NCI-H1436 (cell line): Measurements from ENCODE around the gene SLC44A5.
"Not testable (repeated sequence)": the region's sequence is repeated elsewhere in the genome, so short reads cannot be mapped to it uniquely, and the experiment has no call there.

Experiments
- DNase-seq: peaks from one replicate; lab custom pipeline; 2025; lab: John Stamatoyannopoulos, UW

SLC44A5 gene

DNA sequence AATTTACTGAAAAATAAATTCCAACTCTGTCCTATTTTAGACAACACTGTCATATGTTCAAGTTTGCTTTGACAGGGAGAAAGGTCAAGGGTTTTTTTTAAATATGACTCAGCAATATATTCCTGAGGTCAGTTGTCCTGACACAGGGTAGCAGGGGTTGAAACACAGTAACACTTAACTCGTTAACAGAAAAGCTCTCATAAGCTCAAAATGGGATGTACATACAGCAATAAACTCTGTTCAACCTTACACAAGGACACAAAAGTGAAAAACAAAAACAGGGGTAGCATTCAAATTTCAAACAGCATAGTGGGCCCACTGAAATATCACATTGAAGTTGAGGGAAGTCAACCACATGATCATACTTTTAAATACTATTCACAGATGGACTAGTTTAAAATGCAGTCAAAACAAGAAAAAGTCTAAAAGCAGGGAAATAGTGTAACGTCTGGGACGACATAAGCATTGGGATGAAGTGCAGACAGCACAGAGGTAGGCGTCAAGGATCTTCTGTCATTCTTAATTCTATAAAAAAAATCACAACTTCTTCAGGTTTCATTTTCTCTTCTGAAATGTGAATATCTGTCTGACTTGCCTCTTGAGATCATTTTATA lies 89.9 kb downstream of the SLC44A5 start:
- no peak for DNase-seq

DNA sequence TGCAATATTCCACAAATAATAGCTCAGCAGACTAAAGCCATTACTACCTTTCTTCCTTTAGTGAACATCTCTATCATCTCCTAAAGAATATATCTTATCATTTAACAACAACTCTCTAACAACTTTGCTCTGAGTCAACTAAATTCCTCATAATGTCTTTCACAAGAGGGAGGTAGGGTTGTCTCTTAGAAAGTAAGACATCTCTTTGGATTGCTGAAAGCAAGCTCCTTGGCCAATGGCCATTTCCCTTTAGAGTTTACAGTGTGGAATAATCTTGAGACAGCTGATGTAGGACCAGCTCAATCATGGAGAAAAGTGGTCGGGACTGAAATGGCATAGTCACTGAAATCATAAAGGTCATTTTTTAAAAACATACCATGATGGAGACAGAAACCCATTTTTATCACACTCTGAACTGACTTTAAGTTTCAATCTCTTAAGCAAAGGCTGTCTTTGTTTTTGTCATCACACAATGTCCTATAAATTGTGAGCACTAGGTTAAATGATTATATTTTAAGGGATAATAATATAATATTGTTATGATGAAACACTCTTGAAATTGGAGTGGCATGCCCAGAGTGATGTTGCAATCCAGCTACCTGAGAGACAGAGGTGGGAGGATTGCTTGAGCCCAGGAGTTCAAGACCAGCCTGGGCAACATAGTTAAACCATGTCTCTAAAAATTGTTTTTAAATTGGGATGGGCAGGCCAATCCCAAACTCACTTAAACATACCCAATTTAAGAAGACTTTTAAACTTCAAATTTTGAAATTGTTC lies 91.1 kb downstream of the SLC44A5 start:
- no peak for DNase-seq

DNA sequence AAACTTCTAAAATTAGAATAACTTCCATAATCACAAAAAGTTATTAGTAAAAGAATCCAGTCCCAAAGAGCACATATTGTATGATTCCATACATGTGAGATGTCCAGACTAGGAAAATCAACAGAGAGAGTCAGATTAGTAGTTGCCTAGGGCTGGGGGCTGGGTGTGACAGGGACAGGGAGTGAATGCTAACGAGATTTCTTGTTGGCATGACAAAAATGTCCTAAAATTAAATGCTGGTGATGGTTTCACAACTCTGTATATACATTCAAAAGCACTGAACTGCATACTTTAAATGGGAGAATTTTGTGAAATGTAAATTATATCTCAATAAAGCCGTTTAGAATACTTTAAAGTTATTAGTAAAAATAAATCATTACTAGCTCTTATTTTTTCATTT lies 92.2 kb downstream of the SLC44A5 start:
- no peak for DNase-seq

DNA sequence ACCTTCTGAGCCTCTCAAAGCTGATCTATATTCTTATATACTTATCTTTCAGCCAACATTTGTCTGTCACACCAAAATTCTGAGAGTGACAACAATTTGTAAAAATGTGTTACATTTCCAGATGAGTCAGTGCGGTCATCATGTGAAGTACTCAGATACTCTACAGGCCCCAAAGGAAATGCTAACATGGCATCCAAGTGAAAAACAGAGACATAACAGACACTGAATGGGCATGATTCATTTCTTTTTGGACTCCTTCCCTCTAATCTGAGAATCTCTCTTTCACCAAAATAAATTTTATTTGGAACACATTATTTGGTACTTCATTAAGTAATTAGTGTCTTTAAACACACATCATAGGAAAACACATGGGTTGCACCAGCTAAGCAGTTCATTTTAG lies 96.6 kb downstream of the SLC44A5 start:
- no peak for DNase-seq

DNA sequence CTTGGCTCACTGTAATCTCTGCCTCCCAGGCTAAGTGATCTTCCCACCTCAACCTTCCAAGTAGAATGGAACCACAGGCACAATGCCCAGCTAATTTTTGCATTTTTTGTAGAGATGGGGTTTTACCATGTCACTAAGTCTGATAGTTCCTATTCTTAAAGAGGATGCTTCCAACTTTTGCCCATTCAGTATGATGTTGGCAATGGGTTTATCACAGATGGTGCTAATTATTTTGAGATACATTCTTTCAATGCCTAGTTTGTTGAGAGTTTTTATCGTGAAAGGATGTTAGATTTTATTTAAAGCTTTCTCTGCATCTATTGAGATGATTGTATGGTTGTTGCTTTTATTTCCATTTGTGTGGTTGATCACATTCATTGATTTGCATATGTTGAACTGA lies 103.9 kb downstream of the SLC44A5 start:
- DNase-seq, result no peak

DNA sequence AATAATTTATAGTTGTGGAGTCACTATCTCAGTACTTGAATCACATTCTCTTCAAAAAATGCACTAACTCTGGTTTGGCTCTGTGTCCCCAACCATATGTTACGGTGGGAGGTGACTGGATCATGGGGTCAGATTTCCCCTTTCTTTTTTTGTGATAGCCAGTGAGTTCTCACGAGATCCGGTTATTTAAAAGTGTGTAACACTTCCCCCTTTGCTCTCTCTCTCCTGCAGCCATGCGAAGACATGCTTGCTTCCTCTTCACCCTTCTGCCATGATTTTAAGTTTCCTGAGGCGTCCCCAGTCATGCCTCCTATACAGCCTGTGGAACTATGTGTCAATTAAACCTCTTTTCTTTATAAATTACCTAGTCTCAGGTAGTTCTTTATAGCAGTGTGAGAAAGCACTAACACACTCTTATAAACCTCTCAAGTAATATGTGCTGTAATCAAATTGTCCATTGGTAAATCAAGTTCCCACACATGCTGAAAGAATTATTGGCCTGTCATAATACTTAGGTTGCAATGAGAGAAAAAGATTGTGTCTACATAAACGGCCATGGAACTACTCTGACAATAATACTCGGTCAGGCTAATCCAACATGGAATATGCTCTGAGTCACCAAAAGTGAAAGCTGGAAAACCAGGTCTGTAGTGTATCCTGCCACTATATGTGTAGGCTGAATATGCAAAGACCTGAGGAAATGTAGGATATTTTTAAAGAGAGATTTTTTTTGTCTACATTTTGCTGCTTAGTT lies 107.5 kb downstream of the SLC44A5 start:
- DNase-seq, result no peak

DNA sequence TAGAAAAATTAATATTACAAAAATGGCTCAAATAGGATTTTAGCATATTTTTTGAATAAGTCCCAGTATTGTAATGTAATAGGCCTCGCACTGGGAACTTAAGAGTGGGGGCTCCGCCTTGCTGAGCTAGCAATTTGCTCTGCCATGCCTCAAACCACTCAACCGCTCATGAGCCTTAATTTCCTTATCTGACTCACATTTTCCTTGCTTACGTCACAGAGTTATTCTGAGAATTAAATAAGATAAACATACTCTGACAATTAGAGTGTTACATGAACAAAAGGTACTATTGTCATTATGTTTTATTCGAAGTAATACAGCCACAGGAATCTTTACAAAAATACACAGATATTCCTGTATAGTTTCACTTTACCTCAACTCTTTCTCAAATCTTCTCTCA lies 108.1 kb downstream of the SLC44A5 start:
- DNase-seq, result no peak

DNA sequence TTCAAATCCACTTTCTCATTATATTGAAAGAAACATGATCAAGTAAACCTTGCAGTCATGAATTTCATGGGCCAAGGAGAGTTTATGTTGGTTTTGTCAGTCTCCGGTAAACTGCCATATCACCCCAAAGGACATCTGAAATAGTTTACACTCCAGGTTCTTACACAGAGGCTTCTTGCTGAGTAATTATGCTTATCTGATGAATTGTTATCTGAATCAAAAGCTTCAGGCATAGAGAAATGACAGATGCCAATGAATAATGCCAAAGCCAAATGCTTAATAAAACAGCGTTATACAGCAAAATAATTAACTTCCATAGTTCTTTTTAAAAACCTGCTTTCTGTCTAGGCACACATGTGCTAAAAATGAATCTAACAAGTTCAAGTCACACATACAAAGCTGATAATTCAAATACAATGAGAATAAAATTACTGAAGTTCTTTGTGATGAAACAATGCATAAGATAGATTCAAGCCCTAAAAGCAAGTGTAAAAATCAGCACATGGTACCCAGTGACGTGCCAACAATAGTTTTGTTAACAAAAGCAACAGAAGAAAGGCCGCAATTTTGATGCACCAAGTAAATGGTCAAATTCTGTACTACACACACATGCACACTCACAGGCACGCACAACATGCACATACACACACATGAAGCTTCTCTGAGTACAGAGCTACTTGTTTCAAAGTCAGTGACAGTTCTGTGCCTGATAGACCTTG lies 109.2 kb downstream of the SLC44A5 start:
- DNase-seq, result no peak

DNA sequence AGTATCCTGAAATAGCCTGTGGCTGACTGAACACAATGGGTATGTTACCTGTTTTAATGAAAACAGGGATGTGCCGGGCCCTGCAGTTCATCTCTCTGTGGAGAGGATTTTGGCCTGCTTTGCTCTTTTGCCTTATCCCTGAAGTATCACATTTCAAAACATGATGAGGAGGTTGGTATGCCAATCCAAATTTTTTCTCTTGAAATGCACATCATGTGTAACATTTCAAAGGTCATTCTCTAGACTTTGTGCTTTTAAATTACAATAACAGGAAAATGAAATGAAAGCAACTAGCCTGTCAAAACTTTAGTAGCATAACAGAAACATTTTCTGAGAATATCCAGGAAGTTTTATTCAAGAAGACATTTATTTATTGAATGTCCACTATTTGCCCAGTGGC lies 118.9 kb downstream of the SLC44A5 start:
- no peak for DNase-seq

DNA sequence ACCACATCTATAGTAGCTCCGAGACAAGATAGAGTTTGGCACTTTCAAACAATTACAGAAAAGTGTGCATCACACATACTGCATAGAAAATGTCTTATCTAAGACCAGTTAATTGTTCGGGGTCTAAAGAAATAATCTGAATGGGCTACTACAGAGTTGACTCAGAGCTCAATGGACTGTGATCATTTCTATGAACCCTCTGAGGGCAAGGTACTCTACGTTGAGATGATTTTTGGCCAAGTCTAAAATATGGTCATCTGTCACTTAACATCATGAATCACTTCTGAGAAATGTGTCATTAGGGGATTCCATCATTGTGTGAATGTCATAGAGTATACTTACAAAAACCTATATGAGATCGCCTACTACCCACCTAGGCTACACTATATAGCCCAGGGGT lies 123.5 kb downstream of the SLC44A5 start:
- DNase-seq, result no peak

DNA sequence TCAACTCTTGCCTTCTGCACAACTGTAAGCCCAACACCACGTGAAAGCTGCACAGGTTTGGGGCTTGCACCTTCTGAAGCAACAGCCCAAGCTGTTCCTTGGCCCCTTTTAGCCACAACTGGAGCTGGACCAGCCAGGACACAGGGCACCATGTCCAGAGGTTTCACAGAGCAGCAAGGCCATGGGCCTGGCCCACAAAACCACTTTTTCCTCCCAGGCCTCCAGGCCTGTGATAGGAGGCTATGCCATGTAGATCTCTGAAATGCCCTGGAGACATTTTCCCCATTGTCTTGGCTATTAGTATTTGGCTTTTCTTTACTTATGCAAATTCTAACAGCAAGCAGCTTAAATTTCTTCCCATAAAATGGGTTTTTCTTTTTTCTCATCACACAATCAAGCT lies 126.1 kb downstream of the SLC44A5 start:
- no peak for DNase-seq

DNA sequence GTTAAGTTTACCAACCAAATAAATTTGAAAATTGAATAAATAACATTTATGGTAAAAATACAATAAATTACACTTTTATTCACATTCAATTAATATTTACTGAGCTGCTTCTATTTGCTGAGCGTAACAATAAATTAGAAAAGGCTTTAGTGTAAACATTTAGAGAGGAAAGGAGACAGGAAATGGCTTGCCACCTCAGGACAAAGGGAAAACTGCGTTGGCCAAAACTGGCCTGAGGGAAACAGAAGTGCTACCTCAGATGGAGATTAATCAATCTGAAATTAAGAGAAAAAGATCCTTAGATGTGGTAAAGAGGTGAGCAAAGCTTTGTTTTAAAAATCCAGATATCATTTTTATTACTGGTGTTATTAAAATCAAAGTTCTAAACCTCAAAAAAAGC lies 128.0 kb downstream of the SLC44A5 start:
- no peak for DNase-seq

DNA sequence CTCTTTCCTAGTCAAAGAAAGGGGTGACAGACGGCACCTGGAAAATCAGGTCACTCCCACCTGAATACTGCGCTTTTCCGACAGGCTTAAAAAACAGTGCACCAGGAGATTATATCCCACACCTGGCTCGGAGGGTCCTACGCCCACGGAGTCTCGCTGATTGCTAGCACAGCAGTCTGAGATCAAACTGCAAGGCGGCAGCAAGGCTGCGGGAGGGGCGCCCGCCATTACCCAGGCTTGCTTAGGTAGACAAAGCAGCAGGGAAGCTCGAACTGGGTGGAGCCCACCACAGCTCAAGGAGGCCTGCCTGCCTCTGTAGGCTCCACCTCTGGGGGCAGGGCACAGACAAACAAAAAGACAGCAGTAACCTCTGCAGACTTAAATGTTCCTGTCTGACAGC lies 134.4 kb downstream of the SLC44A5 start:
- DNase-seq, result not testable (repeated sequence)

DNA sequence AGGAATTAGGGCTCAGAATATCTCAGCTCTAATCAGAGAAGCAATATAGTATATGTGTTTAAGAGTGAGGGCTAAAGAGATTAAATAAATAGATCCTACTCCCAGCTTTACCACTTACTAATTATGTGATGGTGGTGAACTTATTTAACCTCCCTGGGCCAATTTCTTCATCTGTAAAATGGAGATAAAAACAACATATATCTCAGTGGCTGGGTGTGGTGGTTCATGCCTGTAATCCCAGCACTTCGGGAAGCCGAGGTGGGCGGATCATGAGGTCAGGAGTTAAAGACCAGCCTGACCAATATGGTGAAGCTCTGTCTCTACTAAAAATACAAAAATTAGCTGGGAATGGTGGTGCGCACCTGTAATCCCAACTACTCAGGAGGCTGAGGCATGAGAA lies 135.2 kb downstream of the SLC44A5 start:
- no peak for DNase-seq

DNA sequence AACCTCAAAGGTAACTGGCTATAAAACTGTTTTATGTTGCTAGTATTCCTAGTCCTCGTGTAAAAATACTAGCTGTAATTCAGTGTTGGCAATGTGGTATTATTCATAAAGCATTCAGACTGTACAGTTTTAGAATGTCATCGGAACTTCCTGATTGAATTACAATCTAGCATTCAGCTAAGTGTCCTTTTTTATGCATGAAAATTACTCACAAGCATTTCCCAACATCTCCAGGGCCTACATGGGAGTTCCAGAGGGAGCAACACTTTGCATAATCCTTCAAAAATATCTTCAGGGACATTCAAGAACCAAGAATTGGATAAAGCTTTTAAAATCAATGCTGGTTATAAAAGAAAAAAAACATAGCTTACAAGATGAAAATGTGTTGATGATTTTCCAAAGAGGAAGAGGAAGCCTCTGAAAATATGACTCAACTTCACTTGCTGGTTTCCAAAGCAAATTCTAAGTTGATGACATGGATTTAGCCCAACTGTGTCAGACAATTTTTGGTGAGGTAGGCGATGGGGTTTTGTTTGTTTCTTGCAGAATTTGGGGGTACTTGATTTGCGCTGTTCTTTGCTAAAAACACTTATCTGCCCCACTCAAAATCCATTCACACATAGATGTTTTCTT lies 137.8 kb downstream of the SLC44A5 start:
- DNase-seq, result no peak

DNA sequence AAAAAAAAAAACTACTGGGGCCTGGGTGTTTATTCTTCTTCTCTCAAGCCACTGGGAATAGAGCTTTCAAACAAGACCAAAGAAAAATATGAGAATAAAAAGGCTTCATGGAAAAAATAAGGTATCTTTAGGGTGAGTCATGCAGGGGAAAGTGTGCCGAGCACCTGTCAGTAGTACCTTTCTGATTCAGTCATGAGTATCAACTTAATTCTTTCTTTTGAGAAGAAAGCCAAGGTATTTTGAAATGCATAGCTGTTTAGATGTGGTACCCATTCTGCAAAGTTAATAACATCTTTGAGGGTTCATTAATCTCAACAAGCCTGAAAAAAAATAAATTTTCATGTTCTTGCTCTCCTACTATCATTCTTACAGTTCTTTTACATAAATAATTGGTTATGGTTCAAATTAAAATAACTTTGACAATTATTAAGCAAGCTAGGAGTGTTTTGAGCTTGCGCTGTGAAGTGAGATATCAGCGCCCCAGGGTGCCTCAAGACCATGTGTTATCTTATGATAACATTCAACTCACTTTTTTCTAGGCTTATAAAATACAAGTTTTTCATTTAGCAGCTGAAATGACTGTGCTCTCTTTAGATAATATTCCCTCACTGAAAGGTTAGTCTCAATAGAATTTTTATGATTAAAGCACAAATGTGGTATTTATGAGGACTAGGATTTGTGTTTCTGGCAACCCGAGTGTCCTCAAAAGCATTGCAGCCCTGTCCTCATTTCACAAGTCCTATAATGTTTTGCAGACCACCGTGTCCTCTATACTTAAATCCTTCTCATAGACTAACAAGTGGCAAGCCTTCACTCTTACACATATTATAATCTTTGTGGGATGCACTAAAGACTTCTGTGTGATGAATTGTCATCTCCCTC lies 138.6 kb downstream of the SLC44A5 start:
- DNase-seq, result no peak

DNA sequence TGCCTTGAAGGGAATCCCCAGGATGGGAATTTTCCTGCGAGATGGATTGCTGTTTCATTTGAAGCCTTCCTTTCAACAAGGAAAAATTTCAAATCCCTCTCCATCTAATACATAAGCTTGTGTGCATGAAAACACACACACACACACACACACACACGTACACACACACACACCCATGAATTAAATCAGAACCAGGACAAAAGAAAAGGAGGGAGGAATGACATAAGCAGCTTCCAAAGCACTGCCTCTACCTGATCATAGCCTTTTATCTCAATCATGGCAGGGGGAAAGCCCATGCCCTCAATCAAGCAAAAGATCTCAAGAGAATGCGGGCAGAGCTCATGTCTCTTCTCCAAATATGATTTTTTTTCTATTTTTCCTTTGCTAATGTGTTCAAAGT lies 139.7 kb downstream of the SLC44A5 start:
- DNase-seq, result no peak

DNA sequence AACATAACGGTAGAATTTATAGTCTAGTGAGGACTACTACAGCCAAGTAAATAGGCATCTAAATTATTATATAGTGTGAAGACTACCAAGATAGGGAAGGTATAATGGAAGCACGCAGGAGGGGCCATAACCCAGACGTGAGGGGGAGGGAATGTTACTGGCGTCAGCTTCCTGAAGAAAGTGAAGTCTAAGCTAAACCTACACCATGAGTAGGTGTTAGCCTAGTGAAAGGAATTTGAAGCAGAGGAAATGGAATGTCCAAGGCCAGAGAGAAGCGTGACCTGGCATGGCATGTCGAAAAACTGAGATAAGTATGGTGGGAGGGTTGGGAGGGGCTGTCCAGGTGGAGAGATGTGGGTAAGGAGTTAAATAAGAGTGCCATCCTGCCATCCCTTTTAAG lies 140.5 kb downstream of the SLC44A5 start:
- no peak for DNase-seq

DNA sequence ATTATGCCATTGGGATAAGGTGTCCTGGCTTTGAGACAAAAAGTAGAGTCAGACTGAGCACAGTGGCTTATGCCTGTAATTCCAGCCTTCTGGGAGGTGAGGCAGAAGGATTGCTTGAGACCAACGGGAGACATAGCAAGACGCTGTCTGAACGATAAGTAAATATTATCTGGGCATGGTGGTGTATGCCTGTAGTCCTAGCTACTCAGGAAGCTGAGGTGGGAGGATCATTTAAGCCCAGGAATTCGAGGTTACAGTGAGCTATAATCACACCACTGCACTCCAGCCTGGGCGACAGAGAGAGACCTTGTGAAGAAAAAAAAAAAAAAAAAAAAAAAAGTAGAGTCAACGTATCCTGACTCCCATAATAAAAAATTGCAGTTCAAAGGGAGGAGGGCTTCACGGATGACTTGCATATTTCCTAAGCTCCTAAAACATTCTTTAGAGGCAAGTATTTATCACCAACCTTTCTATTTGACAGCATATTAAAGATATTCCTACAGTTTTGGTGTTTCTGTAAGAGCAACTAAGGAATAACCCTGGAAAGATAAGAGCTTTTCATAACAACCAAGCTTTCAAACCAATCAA lies 141.2 kb downstream of the SLC44A5 start:
- no peak for DNase-seq

DNA sequence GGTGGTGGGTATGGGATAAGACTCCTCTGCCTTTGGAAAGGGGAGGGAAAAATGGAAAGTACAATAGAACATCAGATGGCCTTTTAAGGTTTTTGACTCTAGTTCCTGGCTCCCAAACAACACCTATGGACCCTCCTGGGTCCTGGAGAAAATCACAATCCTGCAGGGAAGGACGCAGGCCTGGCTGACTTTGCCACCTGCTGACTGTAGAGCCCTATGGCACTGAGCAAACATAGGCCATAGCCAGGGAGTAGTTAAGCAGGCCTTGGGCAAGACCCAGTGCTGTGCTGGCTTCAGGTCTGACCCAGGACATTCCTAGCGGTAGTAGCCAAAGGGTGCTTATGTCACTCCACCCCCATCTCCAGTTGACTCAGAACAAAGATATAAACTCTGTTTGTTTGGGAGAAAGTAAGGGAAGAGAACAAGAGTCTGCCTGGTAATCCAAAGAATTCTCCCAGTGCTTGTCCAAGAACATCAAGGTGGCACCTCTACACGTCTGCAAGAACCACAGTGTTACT lies 149.0 kb downstream of the SLC44A5 start:
- no peak for DNase-seq
